GM04504 (cell line): ENCODE data around the gene GPC1.

Experiments used
- DNase-seq: peaks from one replicate; pipeline ENCODE4 v3.0.0-alpha.2; 2012; ENCODE audit warnings: low read depth

Gene GPC1

DNA sequence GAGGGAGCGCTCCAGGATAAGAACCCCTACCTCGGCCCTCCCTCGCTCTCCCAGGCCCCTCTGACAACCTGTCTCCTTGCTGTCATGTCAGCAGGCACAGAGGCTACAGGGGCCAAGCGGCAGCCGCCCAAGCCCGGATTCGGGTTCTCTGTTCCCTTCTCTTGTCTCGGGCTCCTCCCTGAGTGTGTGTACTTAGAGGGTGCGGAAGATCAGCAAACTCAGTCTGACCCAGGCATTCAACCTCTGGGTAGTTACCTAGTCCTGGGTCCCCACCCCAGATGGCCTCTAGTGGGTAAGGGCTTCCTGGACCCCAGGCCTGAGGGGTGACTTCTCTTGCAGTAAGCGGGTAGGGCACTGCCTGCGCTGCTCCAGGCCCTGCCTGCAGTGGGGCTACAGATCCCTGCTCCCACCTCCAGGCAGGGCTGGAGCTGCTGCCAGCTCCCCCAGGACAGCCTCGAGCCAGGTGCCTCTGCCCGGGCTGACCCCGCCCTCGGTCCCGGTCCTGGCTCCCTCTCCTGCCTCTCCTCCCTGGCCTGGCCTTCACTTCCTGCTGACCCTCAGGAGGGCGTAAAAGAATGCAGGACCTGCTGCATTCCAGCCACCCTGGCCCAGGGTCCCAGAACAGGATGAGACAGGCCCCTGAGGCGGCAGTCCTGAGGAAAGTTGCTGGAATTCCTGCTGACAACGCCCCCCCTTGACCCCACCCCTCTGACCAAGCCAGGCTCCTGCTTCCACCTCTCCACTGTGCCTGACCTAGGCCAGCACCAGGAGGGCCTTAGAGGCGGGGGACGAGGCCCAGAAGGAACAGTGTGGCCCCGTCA is 22.0 kb downstream of the GPC1 start:
- no peak for DNase-seq

GRCh38 chr2:240458044-240458899 is 22.8 kb downstream of the GPC1 start:
- no peak for DNase-seq

GRCh38 chr2:240458900-240459391 is 23.5 kb downstream of the GPC1 start:
- no peak for DNase-seq

GRCh38 chr2:240459401-240460252 is 24.2 kb downstream of the GPC1 start:
- DNase-seq: no peak

GRCh38 chr2:240460253-240460711 is 24.8 kb downstream of the GPC1 start:
- DNase-seq: no peak

- DNase-seq: no peak
Measured at GRCh38 chr2:240460781-240461431, 25.4 kb downstream of the GPC1 start.

DNA sequence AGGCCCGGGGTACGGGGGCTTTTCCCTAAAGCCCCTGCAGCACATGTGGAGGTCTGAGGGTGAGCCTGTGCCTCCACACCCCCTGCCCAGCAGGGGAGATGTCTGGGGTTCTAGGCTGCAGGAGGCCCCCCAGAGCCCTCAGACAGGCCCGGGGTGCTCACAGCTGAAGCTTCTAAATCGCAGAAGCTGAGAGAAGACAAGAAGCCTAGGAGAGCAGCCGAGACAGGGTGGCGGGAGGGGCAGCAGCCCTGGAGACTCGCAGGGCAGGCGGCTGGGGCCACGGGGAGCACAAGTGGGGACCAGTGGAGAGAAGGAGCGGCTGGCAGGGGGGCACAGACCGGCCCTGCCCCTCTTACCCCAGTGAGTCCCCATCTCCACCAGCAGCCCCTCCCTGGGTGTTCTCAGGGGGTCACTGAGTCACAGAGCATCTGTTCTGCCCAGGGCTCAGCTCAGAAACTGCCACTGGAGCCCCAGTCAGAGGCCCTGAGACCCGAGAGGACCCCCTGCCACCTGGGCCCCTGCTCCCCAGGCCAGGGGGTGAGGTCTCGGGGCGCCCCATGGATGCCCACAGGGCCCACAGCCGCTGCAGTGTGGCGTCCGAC is 26.1 kb downstream of the GPC1 start:
- DNase-seq: no peak

DNA sequence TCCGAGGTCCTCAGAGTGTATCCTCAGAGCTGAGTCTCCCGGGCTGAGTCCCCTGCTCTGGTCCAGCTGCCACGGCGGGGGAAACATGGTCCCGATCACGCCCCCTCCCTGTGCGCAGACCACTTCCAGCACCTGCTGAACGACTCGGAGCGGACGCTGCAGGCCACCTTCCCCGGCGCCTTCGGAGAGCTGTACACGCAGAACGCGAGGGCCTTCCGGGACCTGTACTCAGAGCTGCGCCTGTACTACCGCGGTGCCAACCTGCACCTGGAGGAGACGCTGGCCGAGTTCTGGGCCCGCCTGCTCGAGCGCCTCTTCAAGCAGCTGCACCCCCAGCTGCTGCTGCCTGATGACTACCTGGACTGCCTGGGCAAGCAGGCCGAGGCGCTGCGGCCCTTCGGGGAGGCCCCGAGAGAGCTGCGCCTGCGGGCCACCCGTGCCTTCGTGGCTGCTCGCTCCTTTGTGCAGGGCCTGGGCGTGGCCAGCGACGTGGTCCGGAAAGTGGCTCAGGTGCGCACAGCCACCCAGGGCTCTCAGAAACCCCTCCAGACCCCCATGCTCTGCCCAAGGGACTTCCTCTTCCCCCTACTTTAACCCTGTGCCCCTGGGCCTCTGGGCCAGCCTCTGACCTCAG is 26.7 kb downstream of the GPC1 start:
- no peak for DNase-seq

GRCh38 chr2:240462707-240463273 is 27.3 kb downstream of the GPC1 start:
- no peak for DNase-seq

GRCh38 chr2:240463274-240463865 is 27.9 kb downstream of the GPC1 start:
- DNase-seq: no peak

GRCh38 chr2:240463866-240464481 is 28.5 kb downstream of the GPC1 start:
- no peak for DNase-seq

GRCh38 chr2:240464514-240465241 is 29.2 kb downstream of the GPC1 start:
- DNase-seq: no peak

GRCh38 chr2:240465268-240465764 is 29.9 kb downstream of the GPC1 start:
- no peak for DNase-seq

- no peak for DNase-seq
Measured at GRCh38 chr2:240465765-240466578, 30.5 kb downstream of the GPC1 start.

DNA sequence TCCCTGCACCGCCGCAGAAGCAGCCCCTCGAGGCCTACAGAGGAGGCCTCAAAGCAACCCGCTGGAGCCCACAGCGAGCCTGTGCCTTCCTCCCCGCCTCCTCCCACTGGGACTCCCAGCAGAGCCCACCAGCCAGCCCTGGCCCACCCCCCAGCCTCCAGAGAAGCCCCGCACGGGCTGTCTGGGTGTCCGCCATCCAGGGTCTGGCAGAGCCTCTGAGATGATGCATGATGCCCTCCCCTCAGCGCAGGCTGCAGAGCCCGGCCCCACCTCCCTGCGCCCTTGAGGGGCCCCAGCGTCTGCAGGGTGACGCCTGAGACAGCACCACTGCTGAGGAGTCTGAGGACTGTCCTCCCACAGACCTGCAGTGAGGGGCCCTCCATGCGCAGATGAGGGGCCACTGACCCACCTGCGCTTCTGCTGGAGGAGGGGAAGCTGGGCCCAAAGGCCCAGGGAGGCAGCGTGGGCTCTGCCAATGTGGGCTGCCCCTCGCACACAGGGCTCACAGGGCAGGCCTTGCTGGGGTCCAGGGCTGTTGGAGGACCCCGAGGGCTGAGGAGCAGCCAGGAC is 31.2 kb downstream of the GPC1 start:
- no peak for DNase-seq

DNA sequence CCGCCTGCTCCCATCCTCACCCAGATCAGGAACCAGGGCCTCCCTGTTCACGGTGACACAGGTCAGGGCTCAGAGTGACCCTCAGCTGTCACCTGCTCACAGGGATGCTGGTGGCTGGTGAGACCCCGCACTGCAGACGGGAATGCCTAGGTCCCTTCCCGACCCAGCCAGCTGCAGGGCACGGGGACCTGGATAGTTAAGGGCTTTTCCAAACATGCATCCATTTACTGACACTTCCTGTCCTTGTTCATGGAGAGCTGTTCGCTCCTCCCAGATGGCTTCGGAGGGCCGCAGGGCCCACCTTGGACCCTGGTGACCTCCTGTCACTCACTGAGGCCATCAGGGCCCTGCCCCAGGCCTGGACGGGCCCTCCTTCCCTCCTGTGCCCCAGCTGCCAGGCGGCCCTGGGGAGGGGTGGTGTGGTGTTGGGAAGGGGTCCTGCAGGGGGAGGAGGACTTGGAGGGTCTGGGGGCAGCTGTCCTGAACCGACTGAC is 31.7 kb downstream of the GPC1 start:
- no peak for DNase-seq
